HG02938 (cell line): Measurements from ENCODE around the gene USP3.
A peak's percentile ranks its signal among the peaks of the same experiment; 100 is the strongest.

Experiments used
- ATAC-seq: cut with Tn5 transposase; IDR thresholded peaks from one replicate; pipeline ENCODE4 v1.9.1; 2021; ENCODE audit warnings: mild to moderate bottlenecking, moderate library complexity; ENCODE audit not compliant: unreplicated experiment

Gene USP3

GRCh38 chr15:63582179-63582578 lies 77.8 kb downstream of the USP3 start:
- no peak for ATAC-seq

GRCh38 chr15:63582718-63583426 lies 78.5 kb downstream of the USP3 start:
- no peak for ATAC-seq

- ATAC-seq = no peak
Measured at GRCh38 chr15:63586790-63587189, 82.4 kb downstream of the USP3 start.

- no peak for ATAC-seq
Measured at GRCh38 chr15:63587527-63587926, 83.1 kb downstream of the USP3 start.

- ATAC-seq = no peak
Measured at GRCh38 chr15:63588826-63589225, 84.4 kb downstream of the USP3 start.

- ATAC-seq = no peak
Measured at GRCh38 chr15:63593705-63594671, 89.6 kb downstream of the USP3 start.

GRCh38 chr15:63595065-63595464 lies 90.7 kb downstream of the USP3 start:
- ATAC-seq = no peak

- no peak for ATAC-seq
Measured at GRCh38 chr15:63595688-63596087, 91.3 kb downstream of the USP3 start.

GRCh38 chr15:63596676-63597037 lies 92.3 kb downstream of the USP3 start:
- no peak for ATAC-seq

- no peak for ATAC-seq
Measured at GRCh38 chr15:63597038-63597790, 92.8 kb downstream of the USP3 start, which contains the start of gene FBXL22. TSS of gene FBXL22 (plus strand) at chr15:63597387. CDS start at chr15:63597393, 6 bp downstream.

- ATAC-seq = no peak
Measured at GRCh38 chr15:63597821-63598220, 93.4 kb downstream of the USP3 start.

- no peak for ATAC-seq
Measured at GRCh38 chr15:63598473-63599400, 94.3 kb downstream of the USP3 start.

GRCh38 chr15:63599401-63600000 lies 95.1 kb downstream of the USP3 start:
- no peak for ATAC-seq

- ATAC-seq = peak; percentile 2
Measured at GRCh38 chr15:63600001-63600615, 95.7 kb downstream of the USP3 start.

- peak; percentile 70 for ATAC-seq
Measured at GRCh38 chr15:63600616-63601025, 96.2 kb downstream of the USP3 start.

- peak; percentile 15 for ATAC-seq
Measured at GRCh38 chr15:63601026-63601703, 96.8 kb downstream of the USP3 start.

GRCh38 chr15:63601704-63602185 lies 97.4 kb downstream of the USP3 start:
- no peak for ATAC-seq

- ATAC-seq = no peak
Measured at GRCh38 chr15:63602595-63602994, 98.2 kb downstream of the USP3 start.

GRCh38 chr15:63603516-63603915 lies 99.1 kb downstream of the USP3 start:
- no peak for ATAC-seq
